GM19467 (cell line): Measurements from ENCODE around the gene PHF21B.

Experiments used
- ATAC-seq: cut with Tn5 transposase; IDR thresholded peaks from one replicate; pipeline ENCODE4 v1.9.1; 2021; ENCODE audit warnings: mild to moderate bottlenecking, moderate library complexity; ENCODE audit not compliant: unreplicated experiment

The PHF21B gene

GRCh38 chr22:44847892-44848291 is 161.9 kb downstream of the PHF21B start:
- ATAC-seq = no peak

DNA sequence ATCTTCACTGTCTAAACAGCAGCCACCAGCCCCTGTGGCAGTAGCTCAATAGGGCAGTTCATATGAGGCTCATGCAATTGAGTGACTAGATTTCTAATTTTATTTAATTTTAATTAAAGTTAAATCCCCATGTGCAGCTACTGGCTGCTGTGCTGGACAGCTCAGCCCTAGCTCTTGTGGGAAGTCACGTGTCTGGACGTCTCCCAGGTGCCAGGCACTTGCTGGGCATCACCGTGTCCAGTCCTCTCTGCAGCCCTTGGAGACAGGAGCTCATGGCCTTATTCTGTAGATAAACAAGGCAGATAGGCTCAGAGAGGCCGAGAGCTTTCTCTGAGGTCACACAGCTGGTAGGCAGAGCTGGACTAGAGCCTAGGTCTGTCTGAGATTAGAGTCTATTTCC is 162.4 kb downstream of the PHF21B start:
- ATAC-seq = no peak

GRCh38 chr22:44846726-44847275 is 163.0 kb downstream of the PHF21B start:
- no peak for ATAC-seq

- no peak for ATAC-seq
Measured at GRCh38 chr22:44845796-44846720, 163.7 kb downstream of the PHF21B start.

- no peak for ATAC-seq
Measured at GRCh38 chr22:44845191-44845590, 164.6 kb downstream of the PHF21B start.

DNA sequence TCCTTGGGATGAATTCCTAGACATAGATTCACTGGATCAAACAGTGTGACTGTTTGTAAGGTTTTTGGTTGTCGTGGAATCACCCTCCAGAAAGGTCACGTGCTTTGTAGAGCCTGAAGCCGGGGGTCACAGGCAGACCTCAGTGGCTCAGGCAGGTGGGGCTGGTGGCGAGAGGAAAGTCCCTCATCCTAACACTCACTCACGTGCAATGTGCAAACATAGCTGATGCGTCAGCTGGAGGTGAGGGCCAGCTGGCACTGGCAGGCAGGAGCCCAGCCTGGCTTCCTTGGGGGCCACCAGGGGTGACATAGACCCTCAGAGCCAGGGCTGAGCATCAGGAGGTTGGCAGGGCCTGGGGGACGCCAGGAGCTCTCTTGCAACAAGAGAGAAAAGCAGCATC is 167.4 kb downstream of the PHF21B start:
- no peak for ATAC-seq

DNA sequence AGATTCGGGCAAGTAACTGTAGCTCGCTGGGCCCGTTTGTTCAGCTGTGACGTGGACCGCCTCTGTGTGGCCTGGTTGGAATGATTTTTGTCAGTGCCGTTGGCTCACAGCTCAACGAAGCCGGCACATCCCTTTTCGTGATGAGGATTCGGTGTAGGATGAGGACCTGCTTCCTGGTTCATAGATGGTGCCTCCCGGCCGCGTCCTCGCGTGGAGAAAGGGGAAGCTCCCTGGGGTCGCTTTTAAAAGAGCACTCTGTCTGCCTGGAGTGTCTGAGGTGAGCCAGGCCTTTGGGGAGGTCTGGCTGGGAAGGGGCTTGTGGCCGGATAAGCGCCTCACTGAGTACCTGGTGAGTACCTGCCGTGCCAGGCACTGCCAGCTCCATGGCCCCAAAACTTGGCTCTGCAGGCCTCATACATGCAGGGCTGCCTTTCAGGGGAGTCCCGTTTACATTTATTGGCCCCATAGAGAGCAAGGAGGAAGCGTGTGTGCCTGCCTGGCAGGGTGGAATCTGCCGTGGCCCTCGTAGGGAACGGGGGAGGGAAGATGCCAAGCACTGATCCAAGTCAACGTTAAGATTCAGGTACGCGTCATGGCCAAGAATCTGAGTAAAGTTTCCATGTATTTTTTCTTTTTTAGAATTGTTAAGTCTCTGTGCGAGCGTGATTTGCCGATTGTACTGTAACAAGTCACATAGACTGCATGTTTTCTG is 169.0 kb downstream of the PHF21B start:
- ATAC-seq = no peak

GRCh38 chr22:44839721-44840120 is 170.1 kb downstream of the PHF21B start:
- ATAC-seq = no peak

DNA sequence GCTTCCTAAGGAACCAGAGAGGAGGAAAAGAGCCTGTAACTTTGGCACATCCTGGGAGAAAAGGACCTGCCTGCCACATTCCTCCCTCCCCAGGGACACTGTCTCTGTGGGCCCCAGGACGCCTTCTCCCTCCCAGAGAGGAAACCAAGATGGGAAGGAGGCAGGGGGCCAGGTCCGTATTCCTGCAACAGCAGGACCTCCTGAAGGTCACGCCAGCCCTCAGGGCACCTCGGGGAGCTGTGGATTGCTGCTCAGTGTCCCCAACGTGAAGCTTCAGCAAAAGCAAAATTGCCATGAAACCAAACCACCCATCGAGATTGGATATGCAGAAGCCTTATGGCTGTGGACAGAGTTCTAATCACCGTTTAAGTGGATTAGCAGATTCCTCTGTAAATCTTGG is 170.7 kb downstream of the PHF21B start:
- ATAC-seq = no peak

- ATAC-seq = no peak
Measured at GRCh38 chr22:44838316-44839016, 171.3 kb downstream of the PHF21B start.

DNA sequence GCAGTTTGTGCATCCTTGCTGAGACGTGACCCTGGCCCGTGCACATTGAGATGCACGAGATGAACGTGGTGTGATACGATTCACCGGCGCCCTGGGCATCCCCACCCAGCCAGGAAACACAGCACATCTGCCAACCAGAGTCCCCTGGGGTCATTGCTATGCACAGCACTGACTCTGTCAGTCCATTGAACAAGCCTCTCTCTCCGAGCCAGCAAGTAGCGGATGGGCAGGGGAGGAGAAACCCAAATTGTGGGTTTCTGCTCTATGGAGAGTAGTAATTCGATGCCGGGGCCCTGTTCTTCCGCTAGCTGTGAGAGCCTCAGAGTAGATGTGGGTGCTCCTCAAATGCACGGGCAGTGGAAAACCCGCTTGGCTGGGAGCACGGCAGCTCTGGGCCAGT is 172.3 kb downstream of the PHF21B start:
- no peak for ATAC-seq

GRCh38 chr22:44834065-44834464 is 175.7 kb downstream of the PHF21B start:
- ATAC-seq = no peak

- no peak for ATAC-seq
Measured at GRCh38 chr22:44831885-44832284, 177.9 kb downstream of the PHF21B start.
